PC-3 (cell line): ENCODE results near the gene BPIFB1. TPM values are rescaled to one million over a fixed set of nuclear protein-coding genes. Genes with fewer than 3 reads are reported as not detected.

Source experiments
- ATAC-seq: fragments of 200-7000 bp; cut with Tn5 transposase; 2 replicates; pipeline ENCODE4 v1.9.1; 2020; ENCODE audit warnings: mild to moderate bottlenecking, moderate library complexity
- BruUV-seq: library from RNA; stranded (reverse); fragments of 400-500 nt; replicated peaks from 2 replicates; lab custom pipeline; 2021; lab: Mats Ljungman, UMichigan
- CTCF ChIA-PET: fragments of 300-600 bp; sonication (Branson Sonifier 250); formaldehyde crosslinking; loops from one replicate; lab custom pipeline; 2022; ENCODE audit warnings: antibody characterized with exemption; lab: Charles Lee
- POLR2A ChIA-PET: fragments of 300-600 bp; sonication (Branson Sonifier 250); formaldehyde crosslinking; loops from one replicate; lab custom pipeline; 2022; ENCODE audit warnings: antibody characterized with exemption; ENCODE audit not compliant: unreplicated experiment; lab: Charles Lee
- DNase-seq: peaks from one replicate; pipeline ENCODE4 v3.0.0-alpha.2; 2015
- H2AFZ ChIP-seq: fragments of 300-600 bp; sonication (generic); 2 replicates; pipeline ENCODE4 v1.6.0; 2016; ENCODE audit warnings: antibody characterized with exemption, low read length
- H3F3A ChIP-seq: fragments of 300-600 bp; sonication (generic); one replicate; pipeline ENCODE4 v1.6.0; 2017; ENCODE audit warnings: antibody characterized with exemption, low read length, control low read depth, mild to moderate bottlenecking; ENCODE audit not compliant: unreplicated experiment
- H3K27ac ChIP-seq: fragments of 300-600 bp; sonication (generic); 2 replicates; pipeline ENCODE4 v1.5.1; 2016; ENCODE audit warnings: mild to moderate bottlenecking, low read length
- H3K27me3 ChIP-seq: fragments of 300-600 bp; sonication (generic); 2 replicates; pipeline ENCODE4 v1.6.1; 2016; ENCODE audit warnings: low read length, mixed read lengths
- H3K36me3 ChIP-seq: fragments of 300-600 bp; sonication (generic); 2 replicates; pipeline ENCODE4 v1.6.1; 2016; ENCODE audit warnings: low read depth, mixed run types, low read length, mixed read lengths
- H3K4me1 ChIP-seq: fragments of 300-600 bp; sonication (generic); 2 replicates; pipeline ENCODE4 v1.5.1; 2016; ENCODE audit warnings: low read length; ENCODE audit not compliant: insufficient read depth
- H3K4me2 ChIP-seq: fragments of 300-600 bp; sonication (generic); 2 replicates; pipeline ENCODE4 v1.6.0; 2016; ENCODE audit warnings: low read length
- H3K4me3 ChIP-seq: fragments of 300-600 bp; sonication (generic); 2 replicates; pipeline ENCODE4 v1.5.1; 2016; ENCODE audit warnings: mild to moderate bottlenecking, low read length, mixed read lengths
- H3K79me2 ChIP-seq: fragments of 300-600 bp; sonication (generic); 2 replicates; pipeline ENCODE4 v1.6.1; 2017; ENCODE audit warnings: low read length, mixed read lengths
- H3K9ac ChIP-seq: fragments of 300-600 bp; sonication (generic); 2 replicates; pipeline ENCODE4 v1.6.0; 2016; ENCODE audit warnings: mild to moderate bottlenecking, low read length
- H3K9me2 ChIP-seq: fragments of 300-600 bp; sonication (generic); replicated peaks from 2 replicates; pipeline ENCODE4 v1.6.1; 2016; ENCODE audit warnings: mixed run types, low read length, mixed read lengths
- H3K9me3 ChIP-seq: fragments of 300-600 bp; sonication (generic); 2 replicates; pipeline ENCODE4 v1.6.1; 2016; ENCODE audit warnings: low read length, mixed read lengths
- H4K20me1 ChIP-seq: fragments of 300-600 bp; sonication (generic); 2 replicates; pipeline ENCODE4 v1.6.1; 2016; ENCODE audit warnings: low read length, mixed read lengths
- CTCF ChIP-seq: fragments of 300-600 bp; sonication (generic); conservative IDR thresholded peaks from 2 replicates; pipeline ENCODE4 v1.5.1; 2017; ENCODE audit warnings: antibody characterized with exemption, low read depth, mild to moderate bottlenecking, low read length
- EZH2 ChIP-seq: fragments of 300-600 bp; sonication (generic); IDR thresholded peaks from one replicate; pipeline ENCODE4 v1.6.1; 2017; ENCODE audit warnings: antibody characterized with exemption, mild to moderate bottlenecking, low read length; ENCODE audit not compliant: unreplicated experiment
- EZH2phosphoT487 ChIP-seq: fragments of 300-600 bp; sonication (generic); IDR thresholded peaks from 2 replicates; pipeline ENCODE4 v1.6.1; 2018; ENCODE audit warnings: mild to moderate bottlenecking, antibody characterized with exemption, low read length, borderline replicate concordance
- intact Hi-C: fragments of 100-400 bp; cut with micrococcal nuclease; formaldehyde crosslinking; loops from 2 replicates; pipeline ENCODE4 v1.9.0; 2023
- total RNA-seq: library from RNA; depleted of rRNA; stranded (reverse); fragments of >200 nt; gene quantifications from 2 replicates; pipeline ENCODE4 v1.2.3, GENCODE V29; 2014

BPIFB1 gene
- total RNA-seq, 1 experiment from 2014 or later: not detected

- BruUV-seq: no TSS peak
- H3K9me2 ChIP-seq: no peaks in the 10 kb centered on the region
- intact Hi-C loops: no loop called here
- no peak overlapping the region for H3K4me3 ChIP-seq
- CTCF ChIA-PET: no interaction called here
- H4K20me1 ChIP-seq: no peaks in the 10 kb centered on the region
- H3K4me1 ChIP-seq: no peaks in the 10 kb centered on the region
- H3K27ac ChIP-seq: no peak overlapping the region
- no peaks in the 10 kb centered on the region for H3K9me3 ChIP-seq
- POLR2A ChIA-PET: interaction anchor here (0.6 kb wide), 1 partner anchor 20 kb away, joined by 5 read pairs; no protein-coding TSS in a partner anchor
- no peaks in the 10 kb centered on the region for H3K27me3 ChIP-seq
- H3K36me3 ChIP-seq: no peaks in the 10 kb centered on the region
- no peaks in the 10 kb centered on the region for H3K79me2 ChIP-seq
- no peaks in the 10 kb centered on the region for H3F3A ChIP-seq
- TF ChIP-seq EZH2phosphoT487 (no peak), EZH2 (no peak), CTCF (no peak)
- no peak overlapping the region for H3K9ac ChIP-seq
- ATAC-seq: no peak
- no peak overlapping the region for H3K4me2 ChIP-seq
- DNase-seq: no peak
- no peak overlapping the region for H2AFZ ChIP-seq
Measured at GRCh38 chr20:33343521-33343920, 60.5 kb downstream of the BPIFB1 start.

GRCh38 chr20:33345342-33345741, 62.3 kb downstream of the BPIFB1 start:
- DNase-seq: no peak
- TF ChIP-seq EZH2 (no peak), CTCF (no peak), EZH2phosphoT487 (no peak)
- H3K4me3 ChIP-seq: no peak overlapping the region
- H3K4me2 ChIP-seq: no peak overlapping the region
- H3F3A ChIP-seq: no peaks in the 10 kb centered on the region
- BruUV-seq: no TSS peak
- no peaks in the 10 kb centered on the region for H3K4me1 ChIP-seq
- H3K27ac ChIP-seq: no peak overlapping the region
- no peak for ATAC-seq
- ChIA-PET POLR2A (no interaction called here), CTCF (no interaction called here)
- no peaks in the 10 kb centered on the region for H3K79me2 ChIP-seq
- H3K36me3 ChIP-seq: no peaks in the 10 kb centered on the region
- H4K20me1 ChIP-seq: no peaks in the 10 kb centered on the region
- H3K9me2 ChIP-seq: no peaks in the 10 kb centered on the region
- no peak overlapping the region for H2AFZ ChIP-seq
- H3K27me3 ChIP-seq: no peaks in the 10 kb centered on the region
- H3K9me3 ChIP-seq: no peaks in the 10 kb centered on the region
- intact Hi-C loops: no loop called here
- H3K9ac ChIP-seq: no peak overlapping the region

- H3K36me3 ChIP-seq: no peaks in the 10 kb centered on the region
Measured at GRCh38 chr20:33348136-33348937, 65.3 kb downstream of the BPIFB1 start.

More at GRCh38 chr20:33348136-33348937, 65.3 kb downstream of the BPIFB1 start:
- intact Hi-C loops: no loop called here
- POLR2A ChIA-PET: no interaction called here
- TF ChIP-seq CTCF: no peak
- TF ChIP-seq EZH2phosphoT487: no peak
- no peak for TF ChIP-seq EZH2
- H3K4me1 ChIP-seq: no peaks in the 10 kb centered on the region
- no peaks in the 10 kb centered on the region for H3K79me2 ChIP-seq
- no peak for DNase-seq
- H3K27me3 ChIP-seq: no peaks in the 10 kb centered on the region
- no peaks in the 10 kb centered on the region for H3K9me2 ChIP-seq
- H3K4me2 ChIP-seq: no peak overlapping the region
- no peak for ATAC-seq
- no peaks in the 10 kb centered on the region for H4K20me1 ChIP-seq
- H3K9ac ChIP-seq: no peak overlapping the region
- H3K27ac ChIP-seq: no peak overlapping the region
- no TSS peak for BruUV-seq
- H3K9me3 ChIP-seq: no peaks in the 10 kb centered on the region
- H2AFZ ChIP-seq: no peak overlapping the region
- CTCF ChIA-PET: no interaction called here
- no peaks in the 10 kb centered on the region for H3F3A ChIP-seq
- H3K4me3 ChIP-seq: no peak overlapping the region
